Left lung (tissue), 10 donors: ENCODE data around the gene NR3C2. TPM values are rescaled to one million over a fixed set of nuclear protein-coding genes. Genes with fewer than 3 reads are reported as not detected.
A peak's percentile ranks its signal among the peaks of the same experiment; 100 is the strongest.

Experiments
- ATAC-seq: fragments of 200-7000 bp; cut with Tn5 transposase; one replicate; pipeline ENCODE4 v1.9.1; 2020; ENCODE audit warnings: moderate library complexity
- DNase-seq, 4 donors: peaks; one replicate each; pipeline ENCODE4 v3.0.0-alpha.2; 2013 to 2020
- H3K27ac ChIP-seq, 2 donors: fragments of 200-600 bp; sonication (generic) in 1 of 2; one replicate each; pipeline versions ENCODE4 v1.5.0 to v1.8.0; 2020 to 2021
- H3K27me3 ChIP-seq, 2 donors: fragments of 200-600 bp; sonication (generic) in 1 of 2; one replicate each; pipeline versions ENCODE4 v1.5.0 to v1.8.0; 2020 to 2021
- H3K36me3 ChIP-seq, 2 donors: fragments of 200-600 bp; sonication (generic) in 1 of 2; one replicate each; pipeline versions ENCODE4 v1.5.0 to v1.8.0; 2020 to 2021
- H3K4me1 ChIP-seq, 2 donors: fragments of 200-600 bp; one replicate each; pipeline ENCODE4 v1.8.0; 2021
- H3K4me3 ChIP-seq, 2 donors: fragments of 200-600 bp; sonication (generic) in 1 of 2; one replicate each; pipeline versions ENCODE4 v1.5.0 to v1.8.0; 2020 to 2021; ENCODE audit warnings: mild to moderate bottlenecking in 1 of 2
- H3K9me3 ChIP-seq, 2 donors: fragments of 200-600 bp; sonication (generic) in 1 of 2; one replicate each; pipeline versions ENCODE4 v1.5.0 to v1.8.0; 2020 to 2021
- intact Hi-C, 2 donors: fragments of 100-400 bp; cut with DNase I; formaldehyde crosslinking; loops; one replicate each; pipeline versions ENCODE4 v1.11.2 to v1.14.2; 2022
- polyA plus RNA-seq, 6 donors: library from polyadenylated mRNA; unstranded; fragments of 120-200 nt; gene quantifications; one replicate each; pipeline ENCODE4 v1.2.1, GENCODE V29; 2013; ENCODE audit not compliant: insufficient read length in 6 of 6
- total RNA-seq, 2 donors: library from RNA; stranded (reverse); fragmentation: NEBNext Ultra II Directional; extraction: Animal tissue kit (Norgen Biotek cat#: 25700); gene quantifications; one replicate each; pipeline ENCODE4 v1.2.1, GENCODE V29; 2021
- TF ChIP-seq, protein P1 (sequence below), 2 donors: fragments of 200-600 bp; sonication (generic) in 1 of 2; IDR thresholded peaks; one replicate each; pipeline versions ENCODE4 v1.5.0 to v1.8.0; 2021; ENCODE audit warnings: antibody characterized with exemption in 2 of 2
- donor health status: DM: no; HTN: yes; CAD: no.
- donor health status: DM: no; HTN: no; CAD: no.

NR3C2 gene
- total and polyA plus RNA-seq, 8 donors: 13.1 to 25.0 (median 17.0) TPM

DNA sequence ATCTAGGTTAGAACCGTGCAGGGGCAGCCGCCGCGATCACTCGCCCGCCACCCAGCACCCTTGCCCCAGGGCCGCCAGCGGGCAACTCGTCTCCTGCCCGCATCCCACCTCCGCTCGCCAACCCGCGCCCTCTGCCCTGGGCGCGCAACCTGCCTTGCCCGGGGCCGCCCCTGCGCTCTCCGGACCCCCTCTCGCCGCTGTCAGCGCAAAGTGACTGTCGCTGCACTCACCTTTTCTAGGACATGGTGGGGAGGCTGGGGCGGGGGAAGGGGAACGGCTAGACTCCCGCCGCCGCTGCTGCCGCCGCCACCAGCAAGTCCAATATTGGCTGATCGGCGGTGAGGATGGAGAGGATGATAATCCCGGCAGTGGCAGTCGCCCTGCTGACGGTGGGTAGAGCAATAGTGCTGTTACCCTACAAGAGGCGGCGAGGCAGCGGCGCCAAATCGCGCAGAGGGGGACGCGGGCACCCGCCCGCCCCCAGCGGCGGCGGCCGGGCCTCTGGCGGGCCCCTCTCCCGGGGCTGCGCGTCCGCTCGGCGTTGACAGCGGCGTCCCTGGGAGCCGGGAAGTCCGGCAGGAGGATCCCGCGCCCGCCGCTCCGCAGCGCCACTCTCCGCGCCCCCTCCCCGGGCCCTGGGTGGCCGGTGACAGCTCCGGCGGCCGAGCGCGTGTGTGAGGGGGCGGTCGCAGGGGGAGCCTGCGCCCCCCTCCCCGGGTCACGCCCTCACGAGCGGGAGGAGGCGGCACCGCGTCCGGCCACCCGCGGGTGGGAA lies 2.3 kb upstream of the NR3C2 start:
- no peaks in the 10 kb centered on the region for H3K36me3 ChIP-seq
- peaks cover 0 to 21% of the 10 kb centered on the region in 2 donors for H3K4me1 ChIP-seq
- peak overlapping the region in 1 of 2 donors; percentile 52 for H3K27ac ChIP-seq
- no peak for ATAC-seq
- H3K4me3 ChIP-seq: peak overlapping the region; percentile 69 to 82
- H3K27me3 ChIP-seq: peaks cover 0 to 84% of the 10 kb centered on the region in 2 donors
- no peaks in the 10 kb centered on the region for H3K9me3 ChIP-seq
- intact Hi-C loops: no loop called here
- DNase-seq: peak in 3 of 4 donors; percentile 29 to 82 (median 35)
- TF ChIP-seq, protein P1, sequence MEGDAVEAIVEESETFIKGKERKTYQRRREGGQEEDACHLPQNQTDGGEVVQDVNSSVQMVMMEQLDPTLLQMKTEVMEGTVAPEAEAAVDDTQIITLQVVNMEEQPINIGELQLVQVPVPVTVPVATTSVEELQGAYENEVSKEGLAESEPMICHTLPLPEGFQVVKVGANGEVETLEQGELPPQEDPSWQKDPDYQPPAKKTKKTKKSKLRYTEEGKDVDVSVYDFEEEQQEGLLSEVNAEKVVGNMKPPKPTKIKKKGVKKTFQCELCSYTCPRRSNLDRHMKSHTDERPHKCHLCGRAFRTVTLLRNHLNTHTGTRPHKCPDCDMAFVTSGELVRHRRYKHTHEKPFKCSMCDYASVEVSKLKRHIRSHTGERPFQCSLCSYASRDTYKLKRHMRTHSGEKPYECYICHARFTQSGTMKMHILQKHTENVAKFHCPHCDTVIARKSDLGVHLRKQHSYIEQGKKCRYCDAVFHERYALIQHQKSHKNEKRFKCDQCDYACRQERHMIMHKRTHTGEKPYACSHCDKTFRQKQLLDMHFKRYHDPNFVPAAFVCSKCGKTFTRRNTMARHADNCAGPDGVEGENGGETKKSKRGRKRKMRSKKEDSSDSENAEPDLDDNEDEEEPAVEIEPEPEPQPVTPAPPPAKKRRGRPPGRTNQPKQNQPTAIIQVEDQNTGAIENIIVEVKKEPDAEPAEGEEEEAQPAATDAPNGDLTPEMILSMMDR (IDR thresholded peaks at IDR 0.05): no peak

DNA sequence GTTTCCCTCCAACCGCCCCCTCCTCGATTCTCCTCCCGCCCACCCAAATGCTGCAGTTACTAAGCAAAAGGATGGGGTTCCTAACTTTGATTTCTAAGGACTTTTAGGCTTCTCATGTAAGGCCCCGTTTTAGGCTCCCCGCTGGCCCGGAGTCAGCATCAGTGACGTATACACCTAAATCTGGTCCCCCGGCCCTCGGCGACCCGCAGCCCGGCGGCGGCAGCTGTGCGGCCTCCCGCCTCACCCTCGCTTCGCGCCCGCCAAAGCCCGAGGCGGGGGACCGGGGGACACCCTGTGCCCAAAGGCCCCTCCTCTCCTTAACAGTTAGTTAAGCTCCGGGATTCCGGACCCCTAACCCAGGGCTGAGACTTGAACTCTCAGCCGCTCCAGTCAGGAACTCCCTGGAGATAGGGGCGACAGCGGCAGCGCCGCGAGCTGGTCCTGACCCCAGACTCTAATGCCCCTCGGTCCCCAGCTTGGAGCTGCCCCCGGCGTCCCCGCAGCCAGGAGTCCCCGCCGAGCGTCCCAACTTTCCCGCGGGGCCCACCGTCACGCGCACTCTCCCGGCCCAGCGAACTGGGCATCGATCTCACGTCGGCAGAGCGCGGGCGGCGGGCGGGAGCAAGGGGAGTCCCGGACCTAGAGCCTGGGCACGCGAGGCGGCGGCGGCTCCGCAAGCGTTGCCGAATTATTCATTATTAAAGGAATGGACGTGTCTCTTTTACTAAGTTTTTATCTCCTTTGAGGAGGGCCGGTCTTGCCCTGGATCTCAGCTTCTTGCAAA lies 1.5 kb upstream of the NR3C2 start:
- peaks cover 0 to 21% of the 10 kb centered on the region in 2 donors for H3K4me1 ChIP-seq
- DNase-seq: peak in 3 of 4 donors; percentile 33 to 86 (median 38)
- peak overlapping the region in 1 of 2 donors; percentile 52 for H3K27ac ChIP-seq

DNA sequence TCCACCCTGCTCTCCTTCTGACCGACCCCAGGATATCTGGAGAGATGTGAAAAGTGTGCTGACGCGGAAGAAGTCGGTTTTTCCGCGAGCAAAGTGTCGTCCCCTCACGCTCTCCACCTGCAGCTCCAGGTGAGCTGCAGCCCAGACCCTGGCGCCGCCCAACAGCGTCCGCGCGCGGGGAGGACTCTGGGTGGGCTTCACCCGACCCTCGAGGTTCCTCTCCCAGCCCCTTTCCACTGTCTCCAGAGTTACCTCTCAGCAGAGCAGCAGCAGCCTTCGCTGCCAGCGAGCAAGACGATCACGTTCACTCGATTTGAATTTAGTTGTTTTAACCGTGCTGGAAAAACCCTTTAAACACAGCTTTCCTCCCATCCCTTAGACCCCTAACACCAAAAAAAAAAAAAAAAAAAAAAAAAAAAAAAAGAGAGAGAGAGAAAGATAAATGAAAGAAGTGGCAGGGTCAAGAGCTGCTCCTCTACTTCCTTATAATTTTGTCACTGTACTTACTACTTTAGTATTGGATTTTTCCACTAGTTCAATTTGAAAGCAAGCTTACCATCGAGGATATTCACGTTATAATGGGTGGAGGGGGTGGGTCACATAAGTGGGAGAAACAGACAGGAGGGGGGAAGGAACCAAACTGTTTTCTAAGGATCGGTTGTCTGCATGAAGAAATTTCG lies 758 bp upstream of the NR3C2 start:
- TF ChIP-seq, protein P1 (IDR thresholded peaks at IDR 0.05): no peak
- no peaks in the 10 kb centered on the region for H3K9me3 ChIP-seq
- peaks cover 0 to 77% of the 10 kb centered on the region in 2 donors for H3K27me3 ChIP-seq
- peak; percentile 1 for ATAC-seq
- H3K36me3 ChIP-seq: no peaks in the 10 kb centered on the region
- intact Hi-C loops: no loop called here
- H3K4me1 ChIP-seq: peaks cover 0 to 21% of the 10 kb centered on the region in 2 donors
- peak overlapping the region; percentile 86 to 88 for H3K27ac ChIP-seq
- no peak for DNase-seq
- H3K4me3 ChIP-seq: peak overlapping the region; percentile 69 to 82

More for the DNA sequence above, 1.5 kb upstream of the NR3C2 start:
- Histone ChIP-seq H3K36me3 (no peaks in the 10 kb centered on the region), H3K4me3 (peak overlapping the region; percentile 69 to 82), H3K9me3 (no peaks in the 10 kb centered on the region), H3K27me3 (peaks cover 0 to 84% of the 10 kb centered on the region in 2 donors)
- ATAC-seq: no peak
- intact Hi-C loops: no loop called here
- TF ChIP-seq, protein P1 (IDR thresholded peaks at IDR 0.05): no peak

DNA sequence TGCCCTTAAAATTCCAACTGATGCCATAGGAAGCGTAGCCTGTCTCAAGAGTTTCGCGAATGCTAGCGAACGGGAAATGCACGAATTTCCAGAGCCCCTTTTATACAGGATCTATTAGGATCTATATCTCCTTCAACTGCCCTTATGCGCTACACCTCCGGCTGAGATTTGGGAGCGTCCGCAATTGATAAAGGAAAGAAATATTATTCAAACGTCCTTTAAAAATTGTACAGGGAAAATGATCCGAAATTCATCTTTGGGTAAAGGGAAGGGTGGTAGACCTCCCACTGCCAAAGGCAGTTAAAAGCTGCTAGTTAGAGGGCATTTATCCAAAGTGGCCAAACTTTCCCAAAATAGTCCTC lies 609 bp downstream of the NR3C2 start:
- TF ChIP-seq, protein P1 (IDR thresholded peaks at IDR 0.05): no peak
- H3K9me3 ChIP-seq: no peaks in the 10 kb centered on the region
- no peak for DNase-seq
- peak overlapping the region; percentile 69 to 82 for H3K4me3 ChIP-seq
- no peaks in the 10 kb centered on the region for H3K36me3 ChIP-seq
- peak overlapping the region; percentile 86 to 88 for H3K27ac ChIP-seq
- intact Hi-C loops: no loop called here
- no peak for ATAC-seq
- H3K4me1 ChIP-seq: peaks cover 0 to 21% of the 10 kb centered on the region in 2 donors
- peaks cover 0 to 65% of the 10 kb centered on the region in 2 donors for H3K27me3 ChIP-seq
